Coronary artery (tissue), 2 donors: ENCODE results near the gene TEKT2.

Experiments used
- DNase-seq: peaks from one replicate; pipeline ENCODE4 v3.0.0-alpha.2; 2017; ENCODE audit warnings: low spot score
- H3K27ac ChIP-seq, 2 donors: fragments of 200-600 bp; sonication (generic); one replicate each; pipeline ENCODE4 v1.5.1; 2016 to 2019
- H3K4me3 ChIP-seq: fragments of 200-600 bp; sonication (generic); 2 replicates; pipeline ENCODE4 v1.5.1; 2016; ENCODE audit warnings: mild to moderate bottlenecking, moderate library complexity
- CTCF ChIP-seq: fragments of 200-600 bp; sonication (generic); IDR thresholded peaks from one replicate; pipeline ENCODE4 v1.5.1; 2019; ENCODE audit warnings: antibody characterized with exemption

The TEKT2 gene

GRCh38 chr1:36087233-36088123 lies 3.6 kb downstream of the TEKT2 start:
- no peak overlapping the region for H3K27ac ChIP-seq

GRCh38 chr1:36088265-36088576 lies 4.3 kb downstream of the TEKT2 start:
- Histone ChIP-seq H3K27ac (peak overlapping the region; percentile 81 to 94), H3K4me3 (peak overlapping the region; percentile 95)
- no peak for TF ChIP-seq CTCF
- DNase-seq: no peak

More at GRCh38 chr1:36087233-36088123, 3.6 kb downstream of the TEKT2 start:
- no peak for DNase-seq
- no peak for TF ChIP-seq CTCF
- no peak overlapping the region for H3K4me3 ChIP-seq

- DNase-seq: peak; percentile 91
- Histone ChIP-seq H3K27ac (peak within 1 kb of the TSS; percentile 81 to 94), H3K4me3 (peak within 1 kb of the TSS; percentile 95)
- TF ChIP-seq CTCF: peak; percentile 99
Observed at GRCh38 chr1:36088577-36089392, 4.9 kb downstream of the TEKT2 start, which contains the start of gene ADPRS. Gene ADPRS (plus strand): TSS chr1:36088892. CDS start chr1:36088905, 13 bp downstream.

- Histone ChIP-seq H3K4me3 (peak overlapping the region; percentile 95), H3K27ac (peak overlapping the region; percentile 81 to 94)
- no peak for TF ChIP-seq CTCF
- DNase-seq: peak; percentile 70
Observed at GRCh38 chr1:36089393-36090121, 5.7 kb downstream of the TEKT2 start.

GRCh38 chr1:36091141-36091540 lies 7.2 kb downstream of the TEKT2 start:
- TF ChIP-seq CTCF: no peak

GRCh38 chr1:36091698-36092097 lies 7.8 kb downstream of the TEKT2 start:
- no peak for TF ChIP-seq CTCF
- no peak overlapping the region for H3K27ac ChIP-seq
- H3K4me3 ChIP-seq: no peak overlapping the region
- DNase-seq: no peak

More at GRCh38 chr1:36091141-36091540, 7.2 kb downstream of the TEKT2 start:
- no peak for DNase-seq
- Histone ChIP-seq H3K27ac (no peak overlapping the region), H3K4me3 (no peak overlapping the region)
